ENCODE results near the gene LRP1-AS.

The LRP1-AS gene

GRCh38 chr12:57099766-57100165 lies 47.7 kb downstream of the LRP1-AS start:
- Histone ChIP-seq H3K9me3 (no peaks in the 10 kb centered on the region), H3K36me3 (peaks cover 3% of the 10 kb centered on the region), H3K27me3 (no peaks in the 10 kb centered on the region), H3K4me1 (peaks cover 6% of the 10 kb centered on the region), H3K4me3 (ENCODE audit: low read depth, low read length) (no peak overlapping the region)
- no peak for TF ChIP-seq CTCF (IDR thresholded peaks at IDR 0.05; ENCODE audit: low read depth, low read length)
- no peak for DNase-seq

DNA sequence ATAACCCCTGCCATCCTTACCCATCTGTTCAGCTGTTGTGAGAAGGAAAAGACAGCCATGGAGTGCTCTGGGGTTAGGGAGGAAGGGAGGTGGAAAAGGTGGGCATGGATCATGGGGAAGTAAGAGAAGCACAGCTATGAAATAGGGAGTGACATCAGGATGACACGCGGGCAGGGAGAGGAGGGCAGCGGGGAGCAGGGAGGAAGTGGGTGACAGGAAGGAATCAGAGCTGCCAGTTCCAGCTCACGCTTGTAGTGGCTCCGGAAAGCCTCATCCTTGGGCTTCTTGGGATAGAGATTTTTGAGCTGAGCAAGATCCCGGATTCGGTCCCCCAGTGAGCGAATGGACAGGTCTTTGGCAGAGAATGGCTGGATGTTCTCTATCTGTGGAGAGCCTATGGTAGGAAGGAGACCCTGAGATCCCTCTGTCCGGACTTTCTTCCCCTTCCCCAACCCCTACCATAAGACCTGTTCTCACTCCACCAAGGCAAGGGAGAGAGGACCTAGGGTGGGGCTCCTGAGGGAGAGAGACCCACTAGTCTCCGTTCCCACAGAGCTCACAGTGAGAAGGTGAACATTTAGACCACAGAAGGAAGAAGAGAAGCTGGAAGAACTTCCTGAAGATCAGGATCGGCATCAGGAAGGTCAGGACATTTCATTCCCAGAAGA lies 48.2 kb downstream of the LRP1-AS start:
- no peak for DNase-seq
- H3K9me3 ChIP-seq: no peaks in the 10 kb centered on the region
- peaks cover 6% of the 10 kb centered on the region for H3K4me1 ChIP-seq
- H3K36me3 ChIP-seq: peaks cover 8% of the 10 kb centered on the region
- H3K4me3 ChIP-seq (ENCODE audit: low read depth, low read length): no peak overlapping the region
- no peak for TF ChIP-seq CTCF (IDR thresholded peaks at IDR 0.05; ENCODE audit: low read depth, low read length)
- H3K27me3 ChIP-seq: no peaks in the 10 kb centered on the region

- peaks cover 9% of the 10 kb centered on the region for H3K36me3 ChIP-seq
- no peaks in the 10 kb centered on the region for H3K9me3 ChIP-seq
- no peak for DNase-seq
- peaks cover 9% of the 10 kb centered on the region for H3K4me1 ChIP-seq
- H3K4me3 ChIP-seq (ENCODE audit: low read depth, low read length): no peak overlapping the region
- no peaks in the 10 kb centered on the region for H3K27me3 ChIP-seq
- no peak for TF ChIP-seq CTCF (IDR thresholded peaks at IDR 0.05; ENCODE audit: low read depth, low read length)
Measured at GRCh38 chr12:57098546-57098945, 48.9 kb downstream of the LRP1-AS start.

GRCh38 chr12:57097554-57097835 lies 49.9 kb downstream of the LRP1-AS start:
- TF ChIP-seq CTCF (IDR thresholded peaks at IDR 0.05; ENCODE audit: low read depth, low read length): no peak
- Histone ChIP-seq H3K4me1 (peaks cover 11% of the 10 kb centered on the region), H3K9me3 (no peaks in the 10 kb centered on the region), H3K27me3 (no peaks in the 10 kb centered on the region), H3K4me3 (ENCODE audit: low read depth, low read length) (no peak overlapping the region), H3K36me3 (peaks cover 17% of the 10 kb centered on the region)
- DNase-seq: no peak

- no peaks in the 10 kb centered on the region for H3K9me3 ChIP-seq
- no peak for DNase-seq
- H3K27me3 ChIP-seq: no peaks in the 10 kb centered on the region
- H3K4me1 ChIP-seq: peaks cover 7% of the 10 kb centered on the region
- H3K36me3 ChIP-seq: peaks cover 22% of the 10 kb centered on the region
- TF ChIP-seq CTCF (IDR thresholded peaks at IDR 0.05; ENCODE audit: low read depth, low read length): no peak
- H3K4me3 ChIP-seq (ENCODE audit: low read depth, low read length): no peak overlapping the region
Measured at GRCh38 chr12:57096748-57097553, 50.5 kb downstream of the LRP1-AS start.

GRCh38 chr12:57096099-57096572 lies 51.3 kb downstream of the LRP1-AS start:
- TF ChIP-seq CTCF (IDR thresholded peaks at IDR 0.05; ENCODE audit: low read depth, low read length): no peak
- Histone ChIP-seq H3K27me3 (no peaks in the 10 kb centered on the region), H3K36me3 (peaks cover 25% of the 10 kb centered on the region), H3K4me1 (peaks cover 6% of the 10 kb centered on the region), H3K4me3 (ENCODE audit: low read depth, low read length) (no peak overlapping the region), H3K9me3 (no peaks in the 10 kb centered on the region)
- no peak for DNase-seq
